ENCODE results near the gene CALML4. TPM values are rescaled to one million over a fixed set of nuclear protein-coding genes. Genes with fewer than 3 reads are reported as not detected.

Gene CALML4
- total and polyA plus RNA-seq, 12 donors: 0.28 to 5.9 (median 0.86) TPM

DNA sequence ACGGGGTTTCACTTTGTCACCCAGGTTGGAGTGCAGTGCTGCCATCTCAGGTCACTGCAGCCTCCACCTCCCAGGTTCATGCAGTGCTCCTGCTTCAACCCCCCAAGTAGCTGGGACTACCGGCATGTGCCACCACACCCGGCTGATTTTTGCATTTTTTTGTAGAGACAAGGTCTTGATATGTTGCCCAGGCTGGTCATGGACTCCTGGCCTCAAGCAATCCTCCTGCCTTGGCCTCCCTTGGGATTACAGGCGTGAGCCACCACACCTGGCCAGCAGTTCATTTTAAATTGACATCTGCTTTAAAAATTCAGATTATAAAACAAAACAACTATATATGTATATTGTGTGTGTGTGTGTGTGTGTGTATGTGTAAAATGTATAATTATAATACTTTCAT, 38.3 kb downstream of the CALML4 start:
- no peak for ATAC-seq
- H3K36me3 ChIP-seq: peaks cover 0 to 95% (median 5%) of the 10 kb centered on the region in 9 donors
- no peak for DNase-seq
- no peaks in the 10 kb centered on the region for H3K9me3 ChIP-seq
- peaks cover 0 to 17% (median 4%) of the 10 kb centered on the region in 9 donors for H3K4me1 ChIP-seq
- TF ChIP-seq, protein P1, sequence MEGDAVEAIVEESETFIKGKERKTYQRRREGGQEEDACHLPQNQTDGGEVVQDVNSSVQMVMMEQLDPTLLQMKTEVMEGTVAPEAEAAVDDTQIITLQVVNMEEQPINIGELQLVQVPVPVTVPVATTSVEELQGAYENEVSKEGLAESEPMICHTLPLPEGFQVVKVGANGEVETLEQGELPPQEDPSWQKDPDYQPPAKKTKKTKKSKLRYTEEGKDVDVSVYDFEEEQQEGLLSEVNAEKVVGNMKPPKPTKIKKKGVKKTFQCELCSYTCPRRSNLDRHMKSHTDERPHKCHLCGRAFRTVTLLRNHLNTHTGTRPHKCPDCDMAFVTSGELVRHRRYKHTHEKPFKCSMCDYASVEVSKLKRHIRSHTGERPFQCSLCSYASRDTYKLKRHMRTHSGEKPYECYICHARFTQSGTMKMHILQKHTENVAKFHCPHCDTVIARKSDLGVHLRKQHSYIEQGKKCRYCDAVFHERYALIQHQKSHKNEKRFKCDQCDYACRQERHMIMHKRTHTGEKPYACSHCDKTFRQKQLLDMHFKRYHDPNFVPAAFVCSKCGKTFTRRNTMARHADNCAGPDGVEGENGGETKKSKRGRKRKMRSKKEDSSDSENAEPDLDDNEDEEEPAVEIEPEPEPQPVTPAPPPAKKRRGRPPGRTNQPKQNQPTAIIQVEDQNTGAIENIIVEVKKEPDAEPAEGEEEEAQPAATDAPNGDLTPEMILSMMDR (IDR thresholded peaks at IDR 0.05): no peak
- no peaks in the 10 kb centered on the region for H3K27me3 ChIP-seq
- H3K27ac ChIP-seq: no peak overlapping the region
- 92 to 94% methylated on average over 4 of the region's 4 CpGs for WGBS, 2 donors
- intact Hi-C loops (cut with DNase I): no loop called here
- no peak overlapping the region for H3K4me3 ChIP-seq

DNA sequence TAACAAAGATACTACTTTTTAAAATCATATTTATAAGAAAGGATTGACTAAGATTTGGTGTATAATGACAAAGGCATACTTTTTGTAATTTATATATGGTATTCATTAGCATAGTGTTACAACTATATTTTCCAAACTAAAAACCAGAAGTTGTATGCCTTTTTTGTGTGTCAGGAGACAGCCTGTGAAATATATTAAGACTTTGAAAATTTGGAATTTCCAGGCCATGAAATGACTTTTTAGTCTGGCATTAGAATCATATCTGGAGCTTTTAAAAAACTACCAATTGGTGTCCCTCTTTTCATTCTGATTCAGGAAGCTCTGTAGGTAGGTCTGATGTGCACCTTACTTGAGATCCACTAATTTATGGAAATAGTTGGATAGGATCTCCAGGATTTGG, 41.9 kb downstream of the CALML4 start:
- Histone ChIP-seq H3K27me3 (no peaks in the 10 kb centered on the region), H3K36me3 (peaks cover 0 to 100% (median 5%) of the 10 kb centered on the region in 9 donors), H3K4me1 (peaks cover 0 to 4% (median 0%) of the 10 kb centered on the region in 9 donors), H3K27ac (no peak overlapping the region), H3K4me3 (no peak overlapping the region), H3K9me3 (no peaks in the 10 kb centered on the region)
- intact Hi-C loops (cut with DNase I): no loop called here
- TF ChIP-seq, protein P1 (IDR thresholded peaks at IDR 0.05): no peak
- DNase-seq (no peak), ATAC-seq (no peak)

DNA sequence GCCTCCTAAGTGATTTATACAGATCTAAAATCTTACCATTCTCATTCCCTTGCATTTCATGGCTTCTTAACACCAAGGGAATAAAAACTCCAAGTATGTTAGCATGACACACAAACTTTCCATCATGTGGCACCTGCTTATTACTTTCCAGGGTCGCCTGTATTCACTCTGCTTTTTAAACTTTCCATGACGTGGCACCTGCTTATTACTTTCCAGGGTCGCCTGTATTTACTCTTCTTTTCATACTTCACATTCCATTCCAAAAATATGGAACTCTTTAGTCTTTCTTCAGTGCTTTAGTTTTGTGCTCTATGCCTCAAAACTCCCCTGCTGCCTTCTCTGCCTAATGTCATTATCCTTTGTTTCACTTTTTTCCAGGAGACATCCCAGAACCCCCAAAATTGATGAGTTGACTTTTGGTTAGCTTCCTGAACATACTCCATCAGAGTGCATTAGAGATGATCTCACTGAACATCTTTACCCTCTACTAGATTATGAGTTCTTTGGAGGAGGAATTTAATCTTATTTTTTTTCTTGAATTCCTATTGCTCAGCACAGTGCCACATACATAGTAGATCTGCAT, 47.0 kb downstream of the CALML4 start:
- Histone ChIP-seq H3K27ac (no peak overlapping the region), H3K36me3 (peaks cover 0 to 97% (median 11%) of the 10 kb centered on the region in 9 donors), H3K4me1 (peaks cover 0 to 18% (median 0%) of the 10 kb centered on the region in 9 donors), H3K27me3 (no peaks in the 10 kb centered on the region), H3K4me3 (no peak overlapping the region), H3K9me3 (no peaks in the 10 kb centered on the region)
- intact Hi-C loops (cut with DNase I): loop anchor here in 8 of 10 donors (5.0 to 10.0 kb wide), 2 partner anchors 103 to 296 kb away; partner anchors contain the start of gene PIAS1 (in 7 of the 8)
- TF ChIP-seq, protein P1 (IDR thresholded peaks at IDR 0.05): no peak
- DNase-seq (no peak), ATAC-seq (no peak)
- 38 to 46% methylated on average over 3 of the region's 3 CpGs for WGBS, 2 donors

DNA sequence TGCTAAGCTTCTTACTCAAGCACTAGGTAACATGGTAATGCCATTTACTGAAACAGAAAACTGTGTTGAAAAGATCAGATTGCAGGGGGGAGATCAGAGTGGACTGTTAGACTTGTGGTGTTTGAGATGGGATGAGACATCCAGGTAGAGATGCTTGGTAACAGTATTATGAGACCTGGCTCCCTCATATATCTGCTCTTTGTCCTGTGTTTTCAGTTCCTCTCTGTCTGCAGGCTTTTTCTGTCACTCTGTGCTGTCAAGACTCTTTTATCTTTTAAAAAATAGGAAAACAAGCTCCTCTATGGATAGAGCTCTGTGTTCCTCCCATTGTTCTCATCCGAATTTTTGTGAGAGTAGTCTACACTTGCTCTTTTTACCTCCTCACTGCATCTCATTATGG, 48.1 kb downstream of the CALML4 start:
- no peaks in the 10 kb centered on the region for H3K9me3 ChIP-seq
- no peak for ATAC-seq
- H3K4me1 ChIP-seq: peaks cover 0 to 18% (median 0%) of the 10 kb centered on the region in 9 donors
- peaks cover 0 to 97% (median 5%) of the 10 kb centered on the region in 9 donors for H3K36me3 ChIP-seq
- TF ChIP-seq, protein P1 (IDR thresholded peaks at IDR 0.05): no peak
- DNase-seq: no peak
- H3K27ac ChIP-seq: no peak overlapping the region
- H3K27me3 ChIP-seq: no peaks in the 10 kb centered on the region
- intact Hi-C loops (cut with DNase I): loop anchor here in 9 of 10 donors (2.0 to 10.0 kb wide), 3 partner anchors 100 to 295 kb away; partner anchors contain the start of gene PIAS1 (in 7 of the 9)
- H3K4me3 ChIP-seq: no peak overlapping the region
- 0 to 41% methylated on average over 1 of the region's 1 CpG for WGBS, 2 donors

Data from heart right ventricle (tissue), 16 donors.